HepG2 (cell line): ENCODE results near the gene MAP4K3. TPM values are rescaled to one million over a fixed set of nuclear protein-coding genes. Genes with fewer than 3 reads are reported as not detected.
A peak's percentile ranks its signal among the peaks of the same experiment; 100 is the strongest.

Experiments
- FOXC1 ChIP-seq: sonication (generic); formaldehyde crosslinking; IDR thresholded peaks from 2 replicates; pipeline ENCODE4 v1.8.0; 2022; ENCODE audit warnings: mild to moderate bottlenecking, missing genetic modification reagents, borderline replicate concordance
- HIC2 ChIP-seq: sonication (generic); formaldehyde crosslinking; IDR thresholded peaks from 2 replicates; pipeline ENCODE4 v1.9.0; 2022; ENCODE audit warnings: low read depth, missing genetic modification reagents
- MAX ChIP-seq: IDR thresholded peaks from 2 replicates; pipeline ENCODE4 v1.6.1; 2012; ENCODE audit warnings: inconsistent platforms
- REL ChIP-seq: sonication (generic); formaldehyde crosslinking; conservative IDR thresholded peaks from 2 replicates; pipeline ENCODE4 v1.8.0; 2022; ENCODE audit warnings: mild to moderate bottlenecking, missing genetic modification reagents, moderate library complexity
- THRA ChIP-seq: sonication (generic); formaldehyde crosslinking; IDR thresholded peaks from 2 replicates; pipeline ENCODE4 v1.4.0; 2020; ENCODE audit warnings: missing genetic modification reagents, borderline replicate concordance
- ZBED4 ChIP-seq: sonication (generic); formaldehyde crosslinking; IDR thresholded peaks from 2 replicates; pipeline ENCODE4 v1.4.0; 2020; ENCODE audit warnings: missing genetic modification reagents, borderline replicate concordance
- ZBTB34 ChIP-seq: sonication (generic); formaldehyde crosslinking; IDR thresholded peaks from 2 replicates; pipeline ENCODE4 v1.8.0; 2022; ENCODE audit warnings: mild to moderate bottlenecking, missing genetic modification reagents
- ZBTB44 ChIP-seq: sonication (generic); formaldehyde crosslinking; IDR thresholded peaks from 2 replicates; pipeline ENCODE4 v1.4.0; 2020; ENCODE audit warnings: missing genetic modification reagents
- ZFP1 ChIP-seq: IDR thresholded peaks from 2 replicates; pipeline ENCODE4 v1.6.1; 2016
- ZNF17 ChIP-seq: sonication (generic); formaldehyde crosslinking; IDR thresholded peaks from 2 replicates; pipeline ENCODE4 v1.5.0; 2020; ENCODE audit warnings: mild to moderate bottlenecking, missing genetic modification reagents
- ZNF24 ChIP-seq: fragments of 450-650 bp; IDR thresholded peaks from 2 replicates; pipeline ENCODE4 v1.6.1; 2017; ENCODE audit warnings: antibody characterized with exemption, mild to moderate bottlenecking
- ZNF260 ChIP-seq: sonication (generic); formaldehyde crosslinking; IDR thresholded peaks from 2 replicates; pipeline ENCODE4 v1.4.0; 2020; ENCODE audit warnings: missing genetic modification reagents, low read depth, mild to moderate bottlenecking, borderline replicate concordance
- ZNF33A ChIP-seq: sonication (generic); formaldehyde crosslinking; IDR thresholded peaks from 2 replicates; pipeline ENCODE4 v1.5.1; 2020; ENCODE audit warnings: missing genetic modification reagents, mild to moderate bottlenecking, moderate library complexity, borderline replicate concordance
- ZSCAN29 ChIP-seq: sonication (generic); formaldehyde crosslinking; conservative IDR thresholded peaks from 2 replicates; pipeline ENCODE4 v1.4.0; 2020; ENCODE audit warnings: mild to moderate bottlenecking, missing genetic modification reagents
- polyA plus RNA-seq, 8 experiments: library from polyadenylated mRNA; depleted of rRNA in 3 of 8; stranded (reverse) in 7 of 8; unstranded in 1 of 8; fragments of >200 nt; fragmentation: Illumina TruSeq in 4 of 8; extraction: Trizol in 4 of 8; gene quantifications; 2 replicates each; pipeline versions ENCODE4 v1.2.1 to v1.2.3, GENCODE V29; 2011 to 2016; ENCODE audit warnings: low read depth in 4 of 8, missing spikeins in 1 of 8, mixed read lengths in 1 of 8; ENCODE audit not compliant: insufficient read depth in 1 of 8
- total RNA-seq, 5 experiments: library from RNA; depleted of rRNA; stranded (reverse); fragments of >200 nt; fragmentation: Illumina TruSeq; extraction: Trizol; gene quantifications; 2 replicates each; pipeline ENCODE4 v1.2.3, GENCODE V29; 2016; ENCODE audit warnings: low read depth in 1 of 5

The MAP4K3 gene
- total and polyA plus RNA-seq, 2 of the 13 experiments (the other 11 are each of a cell fraction or from before 2014, with no cell fraction given) = 45.9 to 53.2 TPM

- TF ChIP-seq ZSCAN29 (CRISPR knock-in tag) (peak; percentile 46; the same call in 1 of the 2 replicates), MAX (no peak), HIC2 (CRISPR knock-in tag) (peak; percentile 47; the same call in 1 of the 2 replicates), ZNF17 (no peak), ZBTB44 (CRISPR knock-in tag) (no peak), FOXC1 (CRISPR knock-in tag) (no peak), THRA (CRISPR knock-in tag) (no peak), ZNF260 (CRISPR knock-in tag) (no peak), ZNF24 (no peak), ZBTB34 (CRISPR knock-in tag) (no peak), ZFP1 (CRISPR knock-in tag) (peak; percentile 9; the same call in 1 of the 2 replicates), REL (CRISPR knock-in tag) (no peak), ZNF33A (CRISPR knock-in tag) (no peak), ZBED4 (CRISPR knock-in tag) (0 out of 2 replicates have a peak, but pooled peaks have one; percentile 4)
Measured at GRCh38 chr2:39228413-39229209, 208.5 kb downstream of the MAP4K3 start (continued).
